Neutrophil (primary cell): ENCODE results near the gene BEST3.
"Not testable (repeated sequence)": the region's sequence is repeated elsewhere in the genome, so short reads cannot be mapped to it uniquely, and the experiment has no call there.

Experiments
- H3K27ac ChIP-seq: fragments of 200-600 bp; sonication (generic); 2 replicates; pipeline ENCODE4 v1.5.1; 2016; ENCODE audit warnings: mild to moderate bottlenecking, moderate library complexity
- H3K27me3 ChIP-seq: fragments of 200-600 bp; sonication (generic); 2 replicates; pipeline ENCODE4 v1.6.0; 2016; ENCODE audit warnings: mild to moderate bottlenecking
- H3K36me3 ChIP-seq: fragments of 200-600 bp; sonication (generic); 2 replicates; pipeline ENCODE4 v1.5.1; 2017
- H3K4me1 ChIP-seq, 2 experiments: fragments of 200-600 bp in 1 of 2; sonication (generic) in 1 of 2; 1 replicate in 1 of 2; 2 replicates in 1 of 2; pipeline versions ENCODE4 v1.5.1 to v1.6.1; 2013 to 2016; ENCODE audit warnings: low read depth in 1 of 2, low read length in 1 of 2, mild to moderate bottlenecking in 1 of 2, moderate library complexity in 1 of 2; ENCODE audit not compliant: control insufficient read depth in 1 of 2, insufficient read depth in 1 of 2
- H3K4me3 ChIP-seq, 2 experiments: fragments of 200-600 bp in 1 of 2; sonication (generic) in 1 of 2; 1 replicate in 1 of 2; 2 replicates in 1 of 2; pipeline ENCODE4 v1.5.1; 2013 to 2016; ENCODE audit warnings: low read depth in 1 of 2, low read length in 1 of 2, mild to moderate bottlenecking in 1 of 2, moderate library complexity in 1 of 2
- H3K9me3 ChIP-seq: fragments of 200-600 bp; sonication (generic); 2 replicates; pipeline ENCODE4 v1.5.1; 2016
- TF ChIP-seq, protein P1 (sequence below): fragments of 200-600 bp; sonication (generic); IDR thresholded peaks from 2 replicates; pipeline ENCODE4 v1.5.1; 2016; ENCODE audit warnings: antibody characterized with exemption

BEST3 gene

DNA sequence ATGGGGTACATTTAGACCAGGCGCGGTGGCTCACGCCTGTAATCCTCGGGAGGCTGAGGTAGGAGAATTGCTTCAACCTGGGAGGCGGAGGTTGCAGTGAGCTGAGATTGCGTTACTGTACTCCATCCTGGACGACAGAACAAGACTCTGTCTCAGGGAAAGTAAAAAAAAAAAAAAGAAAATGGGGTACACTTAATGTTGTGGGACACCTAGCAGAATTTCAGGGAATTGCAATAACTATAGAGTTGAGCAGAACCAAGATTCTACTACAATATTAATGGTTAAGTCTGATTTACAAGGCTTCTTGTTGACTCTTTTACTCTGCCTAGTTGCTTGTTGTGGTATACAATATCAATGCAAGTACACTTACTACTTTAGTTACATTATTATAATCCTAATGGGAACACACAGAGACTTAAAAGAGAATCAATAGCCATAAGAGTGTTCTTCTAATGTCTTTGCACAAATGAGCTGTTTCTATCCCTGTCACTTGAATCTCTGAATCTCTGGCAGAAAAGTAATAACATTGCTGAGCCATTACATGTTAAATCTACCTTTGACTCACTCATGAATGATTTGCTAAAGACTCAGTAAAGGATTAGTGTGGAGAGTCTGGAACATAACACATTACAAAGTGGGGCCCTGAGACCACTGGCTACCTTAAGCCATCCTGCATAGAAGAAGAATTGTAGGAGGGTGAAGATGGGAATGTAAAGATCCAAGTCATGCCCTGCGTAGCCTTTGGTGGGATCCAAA lies 22.7 kb downstream of the BEST3 start:
- TF ChIP-seq, protein P1, sequence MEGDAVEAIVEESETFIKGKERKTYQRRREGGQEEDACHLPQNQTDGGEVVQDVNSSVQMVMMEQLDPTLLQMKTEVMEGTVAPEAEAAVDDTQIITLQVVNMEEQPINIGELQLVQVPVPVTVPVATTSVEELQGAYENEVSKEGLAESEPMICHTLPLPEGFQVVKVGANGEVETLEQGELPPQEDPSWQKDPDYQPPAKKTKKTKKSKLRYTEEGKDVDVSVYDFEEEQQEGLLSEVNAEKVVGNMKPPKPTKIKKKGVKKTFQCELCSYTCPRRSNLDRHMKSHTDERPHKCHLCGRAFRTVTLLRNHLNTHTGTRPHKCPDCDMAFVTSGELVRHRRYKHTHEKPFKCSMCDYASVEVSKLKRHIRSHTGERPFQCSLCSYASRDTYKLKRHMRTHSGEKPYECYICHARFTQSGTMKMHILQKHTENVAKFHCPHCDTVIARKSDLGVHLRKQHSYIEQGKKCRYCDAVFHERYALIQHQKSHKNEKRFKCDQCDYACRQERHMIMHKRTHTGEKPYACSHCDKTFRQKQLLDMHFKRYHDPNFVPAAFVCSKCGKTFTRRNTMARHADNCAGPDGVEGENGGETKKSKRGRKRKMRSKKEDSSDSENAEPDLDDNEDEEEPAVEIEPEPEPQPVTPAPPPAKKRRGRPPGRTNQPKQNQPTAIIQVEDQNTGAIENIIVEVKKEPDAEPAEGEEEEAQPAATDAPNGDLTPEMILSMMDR = no peak
- no peaks in the 10 kb centered on the region for H3K27me3 ChIP-seq
- H3K4me3 ChIP-seq = no peak overlapping the region
- no peaks in the 10 kb centered on the region for H3K36me3 ChIP-seq
- no peaks in the 10 kb centered on the region for H3K4me1 ChIP-seq
- H3K27ac ChIP-seq = no peak overlapping the region
- no peaks in the 10 kb centered on the region for H3K9me3 ChIP-seq

DNA sequence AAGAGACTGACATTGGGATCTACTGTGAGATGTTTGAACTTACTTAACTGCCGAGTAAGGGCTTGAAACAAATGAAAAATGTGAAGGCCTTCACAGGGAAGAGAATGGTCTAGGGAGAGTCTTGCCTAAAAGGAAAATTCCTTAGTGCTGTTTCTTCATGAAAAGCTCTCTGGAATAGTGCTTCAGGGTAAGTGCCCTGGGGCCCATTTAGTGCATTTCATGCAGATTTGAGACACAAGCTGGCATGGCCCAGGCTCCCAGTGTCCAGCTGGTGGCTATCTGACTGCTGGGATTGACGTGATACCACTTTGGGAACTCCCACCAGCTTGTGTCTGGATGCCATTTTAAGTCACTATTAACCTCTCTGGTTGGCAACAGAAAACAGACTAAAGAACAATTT lies 26.9 kb downstream of the BEST3 start:
- no peak overlapping the region for H3K27ac ChIP-seq
- TF ChIP-seq, protein P1 = no peak
- no peaks in the 10 kb centered on the region for H3K4me1 ChIP-seq
- no peaks in the 10 kb centered on the region for H3K27me3 ChIP-seq
- no peaks in the 10 kb centered on the region for H3K36me3 ChIP-seq
- no peaks in the 10 kb centered on the region for H3K9me3 ChIP-seq
- no peak overlapping the region for H3K4me3 ChIP-seq

DNA sequence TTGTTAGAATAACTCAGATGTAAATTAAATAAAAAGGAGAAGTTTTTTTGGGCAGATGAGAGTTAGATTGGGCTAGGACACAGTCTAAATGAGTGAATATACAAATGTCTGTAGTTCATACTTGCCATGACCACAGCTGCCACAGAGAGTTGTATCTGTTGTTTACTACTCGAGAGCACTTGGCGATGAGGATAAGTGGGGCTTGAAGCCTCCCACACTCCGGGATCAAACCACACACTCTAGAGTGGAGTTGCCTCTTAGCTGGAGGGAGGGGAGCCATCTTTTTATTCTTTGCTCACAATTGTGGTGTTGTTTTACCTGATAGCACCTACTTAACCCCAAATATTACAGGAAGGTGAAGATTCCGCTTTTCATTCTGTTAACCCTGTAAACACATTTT lies 27.5 kb downstream of the BEST3 start:
- H3K27me3 ChIP-seq = no peaks in the 10 kb centered on the region
- no peak overlapping the region for H3K27ac ChIP-seq
- H3K4me3 ChIP-seq = no peak overlapping the region
- H3K4me1 ChIP-seq = no peaks in the 10 kb centered on the region
- H3K9me3 ChIP-seq = no peaks in the 10 kb centered on the region
- TF ChIP-seq, protein P1 = no peak
- H3K36me3 ChIP-seq = no peaks in the 10 kb centered on the region

DNA sequence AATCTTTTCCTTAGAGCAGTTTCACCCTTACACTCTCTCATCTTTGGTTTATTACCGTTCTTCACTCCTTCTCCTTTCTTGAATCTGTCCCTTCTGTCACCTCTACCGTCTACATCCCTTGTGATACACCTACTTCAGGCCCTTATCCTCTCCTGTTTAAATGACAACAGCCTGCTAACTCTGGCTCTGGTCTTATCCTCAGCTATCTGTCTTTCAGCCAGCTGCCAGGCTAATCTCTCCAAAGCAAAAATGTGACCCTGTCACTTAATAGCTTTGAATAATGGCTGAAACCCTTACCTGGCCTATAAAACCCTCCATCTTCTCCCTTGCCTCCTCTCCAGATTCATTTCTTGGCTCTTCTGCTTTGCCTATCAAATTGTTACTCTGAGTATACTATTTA lies 32.3 kb downstream of the BEST3 start:
- TF ChIP-seq, protein P1 = no peak
- H3K36me3 ChIP-seq = no peaks in the 10 kb centered on the region
- no peaks in the 10 kb centered on the region for H3K4me1 ChIP-seq
- no peak overlapping the region for H3K27ac ChIP-seq
- H3K27me3 ChIP-seq = peaks cover 3% of the 10 kb centered on the region
- H3K4me3 ChIP-seq = no peak overlapping the region
- H3K9me3 ChIP-seq = no peaks in the 10 kb centered on the region

DNA sequence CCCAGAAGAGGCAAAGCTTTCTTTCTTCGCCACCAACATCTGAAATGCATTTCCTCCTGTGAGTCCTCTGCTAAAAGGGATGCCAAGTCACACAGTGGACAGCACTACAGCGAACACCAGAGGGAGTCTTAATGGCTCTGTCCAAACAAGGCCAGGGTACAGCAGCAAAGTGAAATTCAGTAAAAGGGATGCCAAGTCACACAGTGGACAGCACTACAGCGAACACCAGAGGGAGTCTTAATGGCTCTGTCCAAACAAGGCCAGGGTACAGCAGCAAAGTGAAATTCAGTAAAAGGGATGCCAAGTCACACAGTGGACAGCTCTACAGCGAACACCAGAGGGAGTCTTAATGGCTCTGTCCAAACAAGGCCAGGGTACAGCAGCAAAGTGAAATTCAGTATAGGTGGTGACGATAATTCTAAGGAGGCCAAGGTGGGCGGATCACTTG lies 34.1 kb downstream of the BEST3 start:
- H3K36me3 ChIP-seq, H3K9me3 ChIP-seq, H3K4me3 ChIP-seq, H3K4me1 ChIP-seq, H3K27ac ChIP-seq: not testable (repeated sequence)
- H3K27me3 ChIP-seq = peaks cover 10% of the 10 kb centered on the region

DNA sequence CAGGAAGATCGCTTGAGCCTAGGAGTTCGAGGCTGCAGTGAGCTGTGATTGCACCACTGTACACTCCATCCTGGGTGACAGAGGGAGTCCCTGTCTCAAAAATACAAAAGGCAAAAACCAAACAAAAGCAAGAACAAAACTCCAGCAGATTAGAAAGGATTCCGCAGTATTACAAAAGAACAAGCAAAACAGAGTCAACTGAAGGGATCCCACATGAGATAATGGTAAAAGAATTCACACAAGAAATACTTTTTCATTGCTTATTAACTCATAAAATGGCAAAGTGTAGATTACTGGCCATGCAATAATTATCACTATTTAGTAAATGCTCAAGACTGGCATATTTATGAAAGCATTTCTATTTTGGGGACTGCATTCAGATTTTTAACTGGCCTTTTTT lies 35.4 kb downstream of the BEST3 start:
- Histone ChIP-seq H3K36me3 (no peaks in the 10 kb centered on the region), H3K4me3 (no peak overlapping the region), H3K9me3 (no peaks in the 10 kb centered on the region), H3K27me3 (peaks cover 13% of the 10 kb centered on the region), H3K27ac (no peak overlapping the region), H3K4me1 (no peaks in the 10 kb centered on the region)
- TF ChIP-seq, protein P1 = no peak
